8988T (cell line): ENCODE results near the gene KCNT1.

Experiments used
- DNase-seq: peaks from one replicate; pipeline ENCODE4 v3.0.0; 2011

KCNT1 gene

DNA sequence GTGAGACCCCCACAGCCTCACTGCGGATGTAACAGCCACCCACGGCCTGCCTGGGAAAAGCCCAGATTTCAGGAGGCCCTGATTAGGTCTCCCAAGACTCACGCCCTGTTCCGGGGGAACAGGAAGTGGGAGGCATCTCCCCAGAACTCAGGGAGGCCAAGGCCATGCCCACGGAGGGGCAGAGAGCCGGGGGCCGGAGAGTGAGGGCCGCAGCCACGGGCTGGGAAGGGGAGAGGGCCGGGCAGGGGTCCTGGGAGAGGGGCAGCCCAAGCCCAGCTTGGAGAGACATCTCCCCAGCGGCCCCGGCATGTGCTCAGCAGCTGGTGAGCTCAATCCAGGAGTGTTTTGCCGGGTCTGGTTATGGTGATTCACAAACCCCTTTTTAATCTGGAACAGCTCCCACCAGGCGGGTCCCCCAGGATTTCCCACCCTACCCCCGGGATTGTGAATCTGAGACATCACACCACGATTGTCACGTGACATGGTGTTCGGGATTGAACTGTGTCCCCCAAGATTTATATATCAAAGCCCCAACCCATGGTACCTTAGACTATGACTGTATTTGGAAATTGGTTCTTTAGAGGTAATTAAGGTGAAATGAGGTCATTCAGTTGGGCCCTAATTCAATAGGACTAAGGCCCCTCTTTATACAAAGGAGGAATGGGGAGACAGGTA lies 26.6 kb downstream of the KCNT1 start:
- no peak for DNase-seq

GRCh38 chr9:135729480-135729879 lies 27.5 kb downstream of the KCNT1 start:
- DNase-seq: no peak

GRCh38 chr9:135731454-135731853 lies 29.5 kb downstream of the KCNT1 start:
- DNase-seq: no peak

- no peak for DNase-seq
These were observed 30.7 kb downstream of the KCNT1 start for GRCh38 chr9:135732569-135733257.

- DNase-seq: no peak
These were observed 32.7 kb downstream of the KCNT1 start for GRCh38 chr9:135734616-135735144.

GRCh38 chr9:135736272-135736978 lies 34.4 kb downstream of the KCNT1 start:
- no peak for DNase-seq

- DNase-seq: no peak
These were observed 35.2 kb downstream of the KCNT1 start for GRCh38 chr9:135736979-135737839.

DNA sequence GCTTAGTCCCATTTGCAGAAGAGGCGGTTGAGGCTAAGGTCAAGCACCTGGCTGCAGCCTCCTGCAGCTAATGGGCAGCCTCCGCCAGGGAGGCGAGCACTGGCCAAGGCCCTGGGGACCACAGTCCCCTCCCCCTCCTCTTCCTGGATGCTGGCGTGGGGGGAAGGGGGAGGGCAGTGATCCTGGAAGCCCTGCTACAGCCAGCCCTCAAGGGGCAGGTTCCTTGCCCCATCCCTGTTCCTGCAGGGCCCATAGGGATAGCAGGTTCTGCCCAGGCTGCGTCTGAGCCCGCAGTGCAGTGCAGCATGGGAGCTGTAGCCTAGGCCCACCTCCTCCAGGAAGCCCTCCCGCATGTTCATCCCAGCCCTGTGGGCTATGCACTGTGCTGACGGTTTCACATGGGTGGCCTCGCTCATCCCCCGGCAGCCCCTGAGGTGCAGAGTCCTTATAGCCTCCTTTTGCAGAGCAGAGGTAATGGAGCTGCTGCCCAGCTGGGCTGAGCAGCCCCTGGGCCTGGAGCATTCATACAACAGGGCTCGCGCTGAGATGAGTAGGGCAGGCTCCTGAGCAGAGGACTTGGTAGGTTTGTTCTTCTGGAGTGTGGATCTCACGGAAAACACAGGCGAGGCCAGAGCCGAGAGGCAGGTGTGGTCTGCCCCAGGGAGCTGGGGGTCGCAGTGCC lies 36.0 kb downstream of the KCNT1 start:
- DNase-seq: no peak

GRCh38 chr9:135739271-135740220 lies 37.6 kb downstream of the KCNT1 start:
- DNase-seq: no peak

GRCh38 chr9:135741276-135742219 lies 39.6 kb downstream of the KCNT1 start:
- DNase-seq: no peak

- DNase-seq: no peak
These were observed 41.0 kb downstream of the KCNT1 start for GRCh38 chr9:135743021-135743420.

GRCh38 chr9:135743546-135744332 lies 41.8 kb downstream of the KCNT1 start:
- no peak for DNase-seq

GRCh38 chr9:135744333-135745070 lies 42.5 kb downstream of the KCNT1 start:
- no peak for DNase-seq

- DNase-seq: no peak
These were observed 43.2 kb downstream of the KCNT1 start for GRCh38 chr9:135745189-135745588.

DNA sequence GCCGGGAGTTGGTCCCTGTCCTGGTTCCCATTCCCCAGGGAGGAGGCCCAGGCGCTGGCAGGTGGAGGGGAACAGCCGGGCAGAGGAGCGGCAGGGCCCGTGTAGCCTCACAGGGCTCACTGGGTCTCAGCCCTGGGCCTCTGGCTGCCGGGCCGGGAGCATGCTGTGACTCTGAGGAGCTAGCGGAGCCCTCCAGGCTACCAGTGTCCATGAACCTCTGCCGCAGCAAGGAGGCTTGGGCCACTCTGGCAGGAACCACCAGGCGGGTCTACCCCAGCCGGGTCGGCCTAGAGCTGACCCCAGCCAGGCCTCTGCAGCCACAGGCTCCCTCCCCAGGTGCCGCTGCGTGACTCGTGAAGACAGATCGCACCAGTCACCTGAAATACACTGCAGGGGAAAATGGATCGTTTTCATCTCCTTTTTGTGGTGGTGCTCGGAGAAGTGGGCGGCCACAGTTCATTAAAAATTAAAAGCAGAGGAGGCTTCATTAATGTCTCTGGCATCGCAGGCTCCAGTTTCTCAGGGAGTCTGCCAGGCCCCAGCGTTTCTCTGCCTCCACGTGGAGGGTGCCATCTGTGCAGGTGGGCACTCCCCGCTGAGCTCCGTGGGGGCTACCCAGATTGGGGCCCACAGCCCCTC lies 43.8 kb downstream of the KCNT1 start:
- no peak for DNase-seq

- no peak for DNase-seq
These were observed 44.6 kb downstream of the KCNT1 start for GRCh38 chr9:135746565-135746964.

GRCh38 chr9:135747311-135747710 lies 45.3 kb downstream of the KCNT1 start:
- no peak for DNase-seq

GRCh38 chr9:135748676-135749075 lies 46.7 kb downstream of the KCNT1 start:
- DNase-seq: no peak
